ENCODE measurements around the gene RAB7B. TPM values are rescaled to one million over a fixed set of nuclear protein-coding genes. Genes with fewer than 3 reads are reported as not detected.

Gene RAB7B
- total and polyA plus RNA-seq, 9 of the 15 experiments (the other 6 are each of a cell fraction or from before 2014, with no cell fraction given): 0.03 to 0.29 (median 0.07) TPM; not detected in 4

GRCh38 chr1:205950826-205951549 is 52.2 kb downstream of the RAB7B start (continued):
- TF ChIP-seq SREBF1 (IDR thresholded peaks at IDR 0.05; ENCODE audit: borderline replicate concordance, low read depth, low read length): no peak

- no peak for FAIRE-seq
- BruUV-seq (replicated peaks): no TSS peak
- no peak for ATAC-seq
- Histone ChIP-seq H3K9me3 (replicated peaks; ENCODE audit: control insufficient read depth, insufficient read depth, low read depth, low read length) (no peaks in the 10 kb centered on the region), H3K27ac (ENCODE audit: extremely low read depth, low read depth, low read length) (no peak overlapping the region), H3K9me1 (ENCODE audit: control insufficient read depth, insufficient read depth, low read length) (no peaks in the 10 kb centered on the region), H3K4me3 (no peak overlapping the region), H3K4me1 (replicated peaks in 1 of 2; ENCODE audit: control insufficient read depth in 2 of 2, insufficient read depth in 2 of 2, low read length in 2 of 2) (peaks cover 0 to 4% of the 10 kb centered on the region in 2 experiments; a peak in 2 of 5 replicates), H2AFZ (ENCODE audit: low read depth, low read length) (no peak overlapping the region), H3K36me3 (ENCODE audit: control insufficient read depth, insufficient read depth, low read length) (no peaks in the 10 kb centered on the region), H3K27me3 (ENCODE audit: control insufficient read depth in 2 of 2, insufficient read depth in 2 of 2, low read length in 2 of 2) (peaks cover 25 to 57% of the 10 kb centered on the region in 2 experiments), H3K9ac (ENCODE audit: insufficient read depth in 1 of 2, low read depth in 2 of 2, low read length in 2 of 2) (no peak overlapping the region), H3K79me2 (ENCODE audit: control insufficient read depth, insufficient read depth, low read length) (no peaks in the 10 kb centered on the region), H3K4me2 (ENCODE audit: insufficient read depth, low read length) (no peak overlapping the region), H4K20me1 (replicated peaks; ENCODE audit: control insufficient read depth, insufficient read depth, low read length) (peaks cover 19% of the 10 kb centered on the region)
- WGBS (ENCODE audit: insufficient coverage, low coverage, missing lambda C conversion rate): 0% methylated on average over 8 of the region's 8 CpGs
- no peak for TF ChIP-seq CBFA2T3 (IDR thresholded peaks at IDR 0.05)
- TF ChIP-seq FOXJ2 (tag; IDR thresholded peaks at IDR 0.05): no peak
- no peak for TF ChIP-seq KLF6 (CRISPR knock-in tag; IDR thresholded peaks at IDR 0.05; ENCODE audit: borderline replicate concordance)
- TF ChIP-seq RBM15 (IDR thresholded peaks at IDR 0.05; ENCODE audit: insufficient read depth, low read length): no peak
- no peak for TF ChIP-seq GATA2 (CRISPR knock-in tag; IDR thresholded peaks at IDR 0.05)
- no peak for TF ChIP-seq MAZ (CRISPR knock-in tag; conservative IDR thresholded peaks at IDR 0.05 in 1 of 2, IDR thresholded peaks at IDR 0.05 in 1 of 2)
- TF ChIP-seq ZNF311 (CRISPR knock-in tag; IDR thresholded peaks at IDR 0.05): no peak
- TF ChIP-seq LEF1 (IDR thresholded peaks at IDR 0.05): no peak
- no peak for TF ChIP-seq ZNF217 (CRISPR knock-in tag; IDR thresholded peaks at IDR 0.05)
- no peak for TF ChIP-seq RERE (CRISPR knock-in tag; IDR thresholded peaks at IDR 0.05; ENCODE audit: borderline replicate concordance)
- TF ChIP-seq HIVEP1 (CRISPR knock-in tag; IDR thresholded peaks at IDR 0.05): no peak
- no peak for TF ChIP-seq SRSF1 (IDR thresholded peaks at IDR 0.05; ENCODE audit: low read depth, low read length)
- no peak for TF ChIP-seq MBD2 (IDR thresholded peaks at IDR 0.05; ENCODE audit: borderline replicate concordance, low read depth)
- TF ChIP-seq RFX1 (IDR thresholded peaks at IDR 0.05): no peak
- intact Hi-C loops (cut with micrococcal nuclease) (no loop called here), in situ Hi-C loops (cut with MboI) (no loop called here)
- no peak for DNase-seq (ENCODE audit: extremely low read depth in 1 of 4, low spot score in 3 of 4)
- ChIA-PET CTCF (ENCODE audit: low intra/inter-chr PET ratio) (no interaction called here), POLR2A (no interaction called here)
Observed at GRCh38 chr1:205950280-205950679, 52.9 kb downstream of the RAB7B start.
